Lung (tissue), 12 donors: Measurements from ENCODE around the gene CASQ2. TPM values are rescaled to one million over a fixed set of nuclear protein-coding genes. Genes with fewer than 3 reads are reported as not detected.

Source experiments
- ATAC-seq: fragments of 200-7000 bp; cut with Tn5 transposase; one replicate; pipeline ENCODE4 v1.9.1; 2020; ENCODE audit warnings: moderate number of reproducible peaks; ENCODE audit not compliant: insufficient read depth, low FRiP score
- DNase-seq, 3 donors: peaks; one replicate each; pipeline ENCODE4 v3.0.0-alpha.2; 2013 to 2017
- H3K27ac ChIP-seq, 2 donors: one replicate each; pipeline ENCODE4 v1.5.1; 2013; ENCODE audit warnings: mild to moderate bottlenecking in 2 of 2, moderate library complexity in 2 of 2, control low read depth in 1 of 2, inconsistent platforms in 1 of 2, low read depth in 1 of 2, low read length in 1 of 2
- H3K27me3 ChIP-seq, 3 donors: one replicate each; pipeline ENCODE4 v1.5.1; 2013; ENCODE audit warnings: low read length in 2 of 3; ENCODE audit not compliant: control insufficient read depth in 3 of 3, insufficient read depth in 3 of 3
- H3K36me3 ChIP-seq, 4 donors: one replicate each; pipeline ENCODE4 v1.5.1; 2013; ENCODE audit warnings: low read length in 4 of 4, mild to moderate bottlenecking in 1 of 4, moderate library complexity in 1 of 4; ENCODE audit not compliant: control insufficient read depth in 4 of 4, insufficient read depth in 4 of 4
- H3K4me1 ChIP-seq, 5 donors: one replicate each; pipeline ENCODE4 v1.5.1; 2013; ENCODE audit warnings: low read length in 5 of 5, mild to moderate bottlenecking in 2 of 5, moderate library complexity in 1 of 5; ENCODE audit not compliant: control insufficient read depth in 5 of 5, insufficient read depth in 5 of 5
- H3K4me3 ChIP-seq: one replicate; pipeline ENCODE4 v1.5.1; 2013; ENCODE audit warnings: mild to moderate bottlenecking, control low read depth, moderate library complexity
- H3K9ac ChIP-seq, 2 donors: one replicate each; pipeline ENCODE4 v1.5.1; 2013; ENCODE audit warnings: low read length in 2 of 2, control low read depth in 1 of 2; ENCODE audit not compliant: insufficient read depth in 1 of 2
- H3K9me3 ChIP-seq, 4 donors: one replicate each; pipeline ENCODE4 v1.5.1; 2013; ENCODE audit warnings: low read length in 3 of 4, mild to moderate bottlenecking in 1 of 4, moderate library complexity in 1 of 4; ENCODE audit not compliant: control insufficient read depth in 4 of 4, insufficient read depth in 3 of 4
- WGBS, 2 donors: extraction: QIAGEN DNeasy Blood & Tissue Kit; methylation state at CpG; one replicate each; pipeline ENCODE4 v1.1.7; 2013; 5-methylcytosine and 5-hydroxymethylcytosine counted together
- polyA plus RNA-seq, 2 donors: library from polyadenylated mRNA; stranded (reverse); fragments of 200-250 nt; gene quantifications; one replicate each; pipeline ENCODE4 v1.2.1, GENCODE V29; 2013
- total RNA-seq, 2 donors: library from RNA; depleted of rRNA in 1 of 2; stranded (reverse); fragments of >200 nt in 1 of 2; gene quantifications; one replicate each; pipeline ENCODE4 v1.2.1, GENCODE V29; 2014 to 2021
- TF ChIP-seq, protein P1 (sequence below): IDR thresholded peaks from 2 replicates; pipeline ENCODE4 v1.5.1; 2012; ENCODE audit warnings: mild to moderate bottlenecking; ENCODE audit errors: control extremely low read depth, extremely low read depth
- donor health status: control.
- donor health status: control.
- donor health status: Bipolar disorder and iron deficiency.
- donor health status: healthy.
- donor health status: DM: yes; HTN: yes; CAD: no.

CASQ2 gene
- total and polyA plus RNA-seq, 4 donors = 0.50 to 3.4 (median 1.4) TPM

DNA sequence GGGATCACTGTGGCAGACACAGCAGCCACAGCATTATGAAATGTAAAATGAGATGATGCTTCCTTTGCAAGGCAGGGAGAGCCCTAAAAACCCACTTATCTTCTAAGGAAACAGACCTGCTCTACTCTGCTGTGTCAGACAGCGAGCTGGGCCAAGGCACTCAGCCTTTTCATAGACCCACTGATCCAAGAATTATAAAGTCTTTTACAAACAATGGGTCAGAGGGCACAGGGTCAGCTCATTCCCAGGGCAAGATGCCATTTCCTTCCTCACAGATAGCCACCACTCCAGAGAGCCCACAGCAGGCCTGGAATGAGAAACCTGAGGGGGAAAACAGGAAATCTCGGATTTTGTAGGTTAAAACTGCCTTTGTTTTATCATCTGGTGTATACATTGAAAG lies 42.9 kb downstream of the CASQ2 start:
- H3K27ac ChIP-seq = peak overlapping the region in 1 of 2 donors; percentile 54
- DNase-seq (peak in 2 of 3 donors; percentile 43 to 46), ATAC-seq (no peak)
- H3K27me3 ChIP-seq = no peaks in the 10 kb centered on the region
- H3K9me3 ChIP-seq = no peaks in the 10 kb centered on the region
- TF ChIP-seq, protein P1, sequence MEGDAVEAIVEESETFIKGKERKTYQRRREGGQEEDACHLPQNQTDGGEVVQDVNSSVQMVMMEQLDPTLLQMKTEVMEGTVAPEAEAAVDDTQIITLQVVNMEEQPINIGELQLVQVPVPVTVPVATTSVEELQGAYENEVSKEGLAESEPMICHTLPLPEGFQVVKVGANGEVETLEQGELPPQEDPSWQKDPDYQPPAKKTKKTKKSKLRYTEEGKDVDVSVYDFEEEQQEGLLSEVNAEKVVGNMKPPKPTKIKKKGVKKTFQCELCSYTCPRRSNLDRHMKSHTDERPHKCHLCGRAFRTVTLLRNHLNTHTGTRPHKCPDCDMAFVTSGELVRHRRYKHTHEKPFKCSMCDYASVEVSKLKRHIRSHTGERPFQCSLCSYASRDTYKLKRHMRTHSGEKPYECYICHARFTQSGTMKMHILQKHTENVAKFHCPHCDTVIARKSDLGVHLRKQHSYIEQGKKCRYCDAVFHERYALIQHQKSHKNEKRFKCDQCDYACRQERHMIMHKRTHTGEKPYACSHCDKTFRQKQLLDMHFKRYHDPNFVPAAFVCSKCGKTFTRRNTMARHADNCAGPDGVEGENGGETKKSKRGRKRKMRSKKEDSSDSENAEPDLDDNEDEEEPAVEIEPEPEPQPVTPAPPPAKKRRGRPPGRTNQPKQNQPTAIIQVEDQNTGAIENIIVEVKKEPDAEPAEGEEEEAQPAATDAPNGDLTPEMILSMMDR = no peak
- H3K4me3 ChIP-seq = no peak overlapping the region
- H3K4me1 ChIP-seq = peaks cover 0 to 46% (median 9%) of the 10 kb centered on the region in 5 donors
- H3K36me3 ChIP-seq = peaks cover 0 to 4% (median 0%) of the 10 kb centered on the region in 4 donors
- H3K9ac ChIP-seq = peak overlapping the region in 1 of 2 donors; percentile 36
- 56 to 66% methylated on average over 2 of the region's 2 CpGs for WGBS, 2 donors

DNA sequence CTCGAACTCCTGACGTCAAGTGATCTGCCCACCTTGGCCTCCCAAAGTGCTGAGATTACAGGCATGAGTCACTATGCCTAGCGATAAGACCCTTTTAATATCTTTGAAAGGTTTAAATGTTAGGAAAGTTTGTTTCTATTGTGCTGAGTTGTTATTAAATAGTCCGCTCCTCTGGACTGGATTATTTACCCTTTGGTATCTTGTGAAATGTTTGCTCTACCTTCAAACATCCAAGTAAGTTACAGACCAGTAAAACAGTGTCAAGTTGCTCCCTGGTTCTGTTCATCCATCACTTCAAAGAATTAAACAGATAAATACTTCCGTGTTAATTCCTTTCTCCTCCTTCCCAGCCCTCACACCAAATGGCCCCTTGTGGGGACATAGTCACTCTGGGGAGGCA lies 44.8 kb downstream of the CASQ2 start:
- ATAC-seq = no peak
- WGBS, 2 donors = 81 to 82% methylated on average over 5 of the region's 5 CpGs
- TF ChIP-seq, protein P1 = no peak
- Histone ChIP-seq H3K9ac (no peak overlapping the region), H3K4me3 (no peak overlapping the region), H3K27me3 (no peaks in the 10 kb centered on the region), H3K27ac (no peak overlapping the region), H3K9me3 (no peaks in the 10 kb centered on the region), H3K4me1 (peaks cover 0 to 40% (median 9%) of the 10 kb centered on the region in 5 donors), H3K36me3 (peaks cover 0 to 2% (median 0%) of the 10 kb centered on the region in 4 donors)
- DNase-seq = no peak

DNA sequence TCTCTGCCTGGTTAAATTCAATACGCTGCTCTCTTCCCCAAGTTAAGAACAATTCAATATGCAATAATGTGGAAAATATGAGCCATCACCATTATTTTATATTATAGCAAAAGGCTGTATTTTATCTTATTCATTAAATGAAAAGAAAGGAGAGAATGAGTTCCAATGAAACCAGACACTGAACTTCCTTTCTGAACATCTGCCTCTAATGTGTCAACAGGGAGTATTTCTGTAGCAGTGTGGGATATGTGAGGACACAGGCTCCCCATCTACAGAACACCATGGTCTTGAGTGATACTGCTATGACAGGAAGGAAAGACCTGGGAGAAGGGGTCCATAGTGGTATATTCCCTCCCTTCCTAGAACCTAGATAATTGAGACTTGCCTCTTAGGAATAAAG lies 46.3 kb downstream of the CASQ2 start:
- DNase-seq (peak in 1 of 3 donors; percentile 74), ATAC-seq (no peak)
- Histone ChIP-seq H3K36me3 (peaks cover 0 to 2% (median 0%) of the 10 kb centered on the region in 4 donors), H3K9me3 (no peaks in the 10 kb centered on the region), H3K27me3 (no peaks in the 10 kb centered on the region), H3K4me3 (no peak overlapping the region), H3K9ac (no peak overlapping the region), H3K4me1 (peaks cover 0 to 27% (median 9%) of the 10 kb centered on the region in 5 donors), H3K27ac (peak overlapping the region in 1 of 2 donors; percentile 20)
- TF ChIP-seq, protein P1 = no peak
- WGBS, 2 donors = 78 to 94% methylated on average over 1 of the region's 1 CpG

DNA sequence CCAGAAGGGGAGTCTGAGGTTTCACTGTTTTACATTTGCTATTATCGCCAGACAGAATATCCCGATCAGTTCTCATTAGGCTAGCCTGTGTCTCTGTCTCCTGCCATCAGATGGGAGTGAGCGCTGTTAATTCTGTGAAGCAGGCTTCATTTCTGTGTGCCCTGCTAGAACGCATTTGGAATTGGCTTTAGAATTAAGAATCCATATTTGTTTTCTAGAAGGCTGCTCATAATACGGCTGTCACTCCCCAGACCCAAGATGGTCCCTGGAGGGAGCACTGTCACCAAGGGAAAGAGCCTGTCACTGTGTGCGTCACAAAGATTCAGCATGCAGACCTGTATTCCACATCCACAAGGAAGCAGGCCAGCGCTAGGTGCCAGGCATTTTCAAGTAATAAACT lies 49.2 kb downstream of the CASQ2 start:
- Histone ChIP-seq H3K9me3 (peaks cover 0 to 1% (median 0%) of the 10 kb centered on the region in 4 donors), H3K27ac (no peak overlapping the region), H3K9ac (no peak overlapping the region), H3K27me3 (no peaks in the 10 kb centered on the region), H3K4me1 (peaks cover 0 to 2% (median 0%) of the 10 kb centered on the region in 5 donors), H3K36me3 (peaks cover 0 to 5% (median 0%) of the 10 kb centered on the region in 4 donors), H3K4me3 (no peak overlapping the region)
- no peak for DNase-seq
- TF ChIP-seq, protein P1 = no peak
- 95 to 98% methylated on average over 7 of the region's 7 CpGs for WGBS, 2 donors
- ATAC-seq = no peak
